Activated T-cell treated with anti-CD3 and anti-CD28 coated beads, Interleukin-2, amount 50 U/mL, for 72 hours (primary cell): ENCODE measurements around the gene ATXN1. TPM values are rescaled to one million over a fixed set of nuclear protein-coding genes. Genes with fewer than 3 reads are reported as not detected.
A peak's percentile ranks its signal among the peaks of the same experiment; 100 is the strongest.
"Not testable (repeated sequence)": the region's sequence is repeated elsewhere in the genome, so short reads cannot be mapped to it uniquely, and the experiment has no call there.

Experiments
- ATAC-seq, 2 donors: fragments of 150-1000 bp; cut with Tn5 transposase; replicated peaks in 1 of 2; 2 replicates each; pipeline ENCODE4 v1.10.0; 2021; ENCODE audit warnings: moderate library complexity in 2 of 2, mild to moderate bottlenecking in 1 of 2
- DNase-seq, 2 donors: peaks; one replicate each; pipeline ENCODE4 v3.0.0; 2021 to 2022; ENCODE audit warnings: mixed read lengths in 1 of 2
- H3K27ac Mint-ChIP-seq: one replicate; pipeline ENCODE4 v1.8.0; 2022; ENCODE audit warnings: mild to moderate bottlenecking, moderate library complexity, mixed read lengths
- H3K27me3 Mint-ChIP-seq: one replicate; pipeline ENCODE4 v1.8.0; 2022; ENCODE audit warnings: low read depth, mixed read lengths
- H3K36me3 Mint-ChIP-seq, 2 donors: one replicate each; pipeline ENCODE4 v1.8.0; 2022; ENCODE audit warnings: mixed read lengths in 2 of 2, mild to moderate bottlenecking in 1 of 2; ENCODE audit not compliant: insufficient read depth in 2 of 2
- H3K4me1 Mint-ChIP-seq: one replicate; pipeline ENCODE4 v1.8.0; 2022; ENCODE audit warnings: low read depth, mixed read lengths
- H3K4me3 Mint-ChIP-seq, 2 donors: one replicate each; pipeline ENCODE4 v1.8.0; 2022; ENCODE audit warnings: mild to moderate bottlenecking in 2 of 2, mixed read lengths in 2 of 2, moderate library complexity in 2 of 2
- H3K9me3 Mint-ChIP-seq, 2 donors: one replicate each; pipeline ENCODE4 v1.8.0; 2022; ENCODE audit warnings: mixed read lengths in 2 of 2
- total RNA-seq, 2 donors: library from RNA; stranded (reverse); gene quantifications; one replicate each; pipeline ENCODE4 v1.2.3, GENCODE V29; 2022

ATXN1 gene
- total RNA-seq, 2 donors from 2014 or later, result 46.5 to 65.1 TPM

DNA sequence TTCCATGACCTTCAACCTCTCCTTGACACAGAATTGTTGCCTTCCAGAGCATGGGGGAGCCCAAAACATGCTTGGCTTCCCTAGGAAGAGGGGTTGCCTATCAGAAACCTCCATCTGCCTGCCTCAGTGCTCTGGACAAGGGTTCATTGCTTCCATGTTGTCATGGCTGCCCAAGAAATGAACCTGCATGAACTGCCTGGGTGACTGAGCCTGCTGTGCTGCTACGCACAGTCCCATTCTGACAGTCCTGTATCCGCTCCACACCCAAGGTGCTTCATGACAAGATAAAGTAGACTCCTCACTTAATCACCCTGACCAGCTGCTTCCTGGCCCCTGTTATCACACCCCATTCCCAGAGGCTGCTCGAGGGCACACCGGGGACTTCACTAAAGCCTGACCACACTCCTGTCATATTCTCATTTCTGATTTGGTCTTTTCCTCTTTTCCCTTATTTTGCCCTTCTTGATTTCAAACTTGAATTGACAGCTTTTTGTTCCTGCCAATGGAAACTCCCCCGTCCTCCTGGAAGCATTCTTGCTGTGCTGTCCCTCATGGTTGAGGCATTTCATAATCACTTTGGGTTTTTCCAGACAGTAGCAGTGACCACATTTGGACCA, 491.0 kb downstream of the ATXN1 start:
- H3K4me3 Mint-ChIP-seq, result no peak overlapping the region
- no peak overlapping the region for H3K27ac Mint-ChIP-seq
- H3K4me1 Mint-ChIP-seq, result no peaks in the 10 kb centered on the region
- H3K9me3 Mint-ChIP-seq, result no peaks in the 10 kb centered on the region
- H3K27me3 Mint-ChIP-seq, result no peaks in the 10 kb centered on the region
- no peak for DNase-seq
- H3K36me3 Mint-ChIP-seq, result no peaks in the 10 kb centered on the region
- ATAC-seq, result no peak

DNA sequence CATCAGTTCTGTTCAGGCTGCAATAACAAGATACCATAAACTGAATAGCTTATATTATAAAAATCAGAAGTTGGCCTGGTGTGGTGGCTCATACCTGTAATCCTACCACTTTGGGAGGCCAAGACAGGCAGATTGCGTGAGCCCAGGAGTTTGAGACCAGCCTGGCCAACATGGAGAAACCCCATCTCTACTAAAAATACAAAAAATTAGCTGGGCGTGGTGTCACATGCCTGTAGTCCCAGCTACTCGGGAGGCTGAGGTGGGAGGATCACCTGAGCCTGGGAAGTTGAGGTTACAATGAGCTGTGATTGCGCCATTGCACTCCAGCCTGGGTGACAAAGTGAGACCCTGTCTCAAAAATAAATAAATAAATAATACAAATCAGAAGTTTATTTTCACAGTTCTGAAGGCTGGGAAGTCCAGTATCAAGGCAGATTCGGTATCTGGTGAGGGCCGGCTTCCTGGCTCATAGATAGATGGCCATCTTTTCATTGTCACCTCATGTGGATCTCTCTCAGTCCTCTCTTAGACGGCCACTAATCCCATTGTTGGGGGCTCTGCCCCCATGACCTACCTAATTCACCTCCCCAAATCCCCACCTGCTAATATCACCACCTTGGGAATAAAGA, 491.7 kb downstream of the ATXN1 start:
- not testable (repeated sequence) for H3K36me3 Mint-ChIP-seq, H3K4me3 Mint-ChIP-seq, DNase-seq, H3K27ac Mint-ChIP-seq, H3K27me3 Mint-ChIP-seq, ATAC-seq, H3K4me1 Mint-ChIP-seq, H3K9me3 Mint-ChIP-seq

GRCh38 chr6:16267428-16268263, 493.6 kb downstream of the ATXN1 start:
- Mint-ChIP-seq H3K9me3 (no peaks in the 10 kb centered on the region), H3K27me3 (no peaks in the 10 kb centered on the region), H3K4me3 (no peak overlapping the region), H3K36me3 (no peaks in the 10 kb centered on the region), H3K4me1 (no peaks in the 10 kb centered on the region), H3K27ac (no peak overlapping the region)
- ATAC-seq (no peak), DNase-seq (no peak)

DNA sequence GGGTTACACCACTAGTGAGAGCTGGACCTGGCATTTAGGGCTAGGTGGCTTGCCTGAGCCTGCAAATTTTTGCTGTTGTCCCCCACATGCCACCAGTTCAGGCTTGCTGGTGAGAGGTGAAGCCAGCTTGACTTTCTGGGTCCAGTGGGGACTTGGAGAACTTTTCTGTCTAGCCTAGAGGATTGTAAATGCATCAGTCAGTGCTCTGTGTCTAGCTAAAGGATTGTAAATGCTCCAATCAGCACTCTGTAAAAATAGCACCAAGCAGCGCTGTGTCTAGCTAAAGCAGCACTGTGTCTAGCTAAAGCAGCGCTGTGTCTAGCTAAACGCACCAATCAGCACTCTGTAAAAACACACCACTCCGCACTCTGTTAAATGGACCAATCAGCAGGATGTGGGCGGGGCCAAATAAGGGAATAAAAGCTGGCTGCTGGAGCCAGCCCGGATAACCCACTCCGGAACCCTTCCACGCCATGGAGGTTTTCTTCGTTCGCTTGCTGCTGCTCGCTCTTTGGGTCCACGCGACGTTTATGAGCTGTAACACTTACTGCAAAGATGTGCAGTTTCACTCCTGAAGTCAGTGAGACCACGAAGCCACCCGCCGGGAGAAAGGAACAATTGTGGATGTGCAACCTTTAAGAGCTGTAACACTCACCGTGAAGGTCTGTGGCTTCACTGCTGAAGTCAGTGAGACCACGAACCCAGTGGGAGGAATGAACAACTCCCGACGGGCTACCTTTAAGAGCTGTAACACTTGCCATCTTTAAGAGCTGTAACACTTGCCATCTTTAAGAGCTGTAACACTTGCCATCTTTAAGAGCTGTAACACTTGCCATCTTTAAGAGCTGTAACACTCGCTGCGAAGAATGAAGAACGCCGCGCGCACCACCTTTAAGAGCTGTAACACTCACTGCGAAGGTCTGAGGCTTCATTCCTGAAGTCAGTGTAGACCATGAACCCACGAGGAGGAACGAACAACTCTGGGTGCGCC, 495.6 kb downstream of the ATXN1 start:
- Mint-ChIP-seq H3K36me3 (no peaks in the 10 kb centered on the region), H3K4me3 (no peak overlapping the region), H3K9me3 (no peaks in the 10 kb centered on the region)

GRCh38 chr6:16264785-16265184, 496.5 kb downstream of the ATXN1 start:
- no peaks in the 10 kb centered on the region for H3K36me3 Mint-ChIP-seq
- no peak overlapping the region for H3K27ac Mint-ChIP-seq
- no peaks in the 10 kb centered on the region for H3K4me1 Mint-ChIP-seq
- H3K9me3 Mint-ChIP-seq, result no peaks in the 10 kb centered on the region
- no peak overlapping the region for H3K4me3 Mint-ChIP-seq
- no peak for DNase-seq
- H3K27me3 Mint-ChIP-seq, result no peaks in the 10 kb centered on the region
- no peak for ATAC-seq

More for the DNA sequence above, 495.6 kb downstream of the ATXN1 start:
- ATAC-seq (no peak), DNase-seq (no peak)
- Mint-ChIP-seq H3K27ac (no peak overlapping the region), H3K4me1 (no peaks in the 10 kb centered on the region), H3K27me3 (no peaks in the 10 kb centered on the region)

DNA sequence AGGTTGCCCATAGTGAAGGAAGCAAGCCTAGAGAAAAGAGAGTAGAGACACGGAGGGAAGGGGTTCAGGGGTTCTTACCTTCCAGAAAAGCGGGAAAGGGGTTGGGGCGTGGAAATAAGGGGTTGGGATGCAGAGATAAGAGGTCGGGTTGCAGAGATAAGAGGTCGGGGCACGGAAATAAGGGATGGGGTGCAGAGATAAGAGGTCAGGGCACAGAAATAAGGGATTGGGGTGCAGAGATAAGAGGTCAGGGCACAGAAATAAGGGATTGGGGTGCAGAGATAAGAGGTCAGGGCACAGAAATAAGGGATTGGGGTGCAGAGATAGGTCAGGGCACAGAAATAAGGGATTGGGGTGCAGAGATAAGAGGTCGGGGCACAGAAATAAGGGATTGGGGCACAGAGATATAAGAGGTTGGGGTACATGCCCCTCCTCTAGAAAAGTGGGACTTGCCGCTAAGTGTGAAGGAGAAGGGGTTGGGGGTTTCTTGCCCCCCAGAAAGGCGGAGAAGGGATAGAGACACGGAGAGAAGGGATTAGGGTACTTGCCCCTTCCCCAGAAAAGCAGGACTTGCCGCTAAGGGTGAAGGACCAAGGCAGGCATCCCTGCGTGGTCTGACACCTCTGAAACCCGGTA, 497.7 kb downstream of the ATXN1 start:
- DNase-seq, H3K4me1 Mint-ChIP-seq, ATAC-seq, H3K36me3 Mint-ChIP-seq, H3K27ac Mint-ChIP-seq, H3K27me3 Mint-ChIP-seq, H3K4me3 Mint-ChIP-seq, H3K9me3 Mint-ChIP-seq: not testable (repeated sequence)

DNA sequence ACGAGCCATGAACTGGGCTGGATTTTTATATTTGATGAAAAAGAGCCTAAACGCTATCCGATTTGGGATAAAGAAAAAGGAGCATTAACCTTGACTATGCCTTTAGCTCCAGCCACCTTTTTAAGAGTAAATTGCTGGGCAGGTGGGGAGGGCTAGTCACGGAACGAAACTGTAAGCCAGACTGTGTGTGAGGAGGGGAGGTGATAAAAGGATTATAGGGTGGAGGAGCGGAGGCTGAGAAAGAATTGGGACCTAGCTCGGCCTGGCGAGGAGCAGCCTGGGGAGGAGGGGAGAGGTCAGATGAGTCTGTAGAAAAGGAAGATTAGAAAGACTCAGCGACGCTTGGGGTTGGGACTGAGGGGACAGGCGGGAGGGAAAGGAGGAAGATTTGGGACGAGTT, 498.5 kb downstream of the ATXN1 start:
- H3K27me3 Mint-ChIP-seq, result not testable (repeated sequence)

DNA sequence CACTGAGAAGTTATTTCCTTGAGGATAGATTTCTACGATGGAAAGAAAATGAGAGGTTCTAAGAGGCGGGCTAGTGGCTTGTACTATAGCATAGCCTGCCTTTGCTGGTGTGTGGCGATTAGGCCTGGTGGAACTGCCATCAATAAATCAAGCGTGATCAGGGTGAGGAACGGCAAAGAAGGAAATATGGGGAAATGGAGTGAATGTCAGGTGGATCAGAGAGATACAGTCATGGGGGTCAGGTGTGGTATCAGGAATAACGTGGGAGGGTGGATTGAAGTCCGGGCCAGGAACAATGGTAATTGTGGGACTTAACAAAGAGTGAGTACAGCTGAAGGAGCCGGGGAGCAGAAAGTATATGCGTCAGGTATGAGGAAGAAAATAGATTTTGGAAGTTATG, 500.7 kb downstream of the ATXN1 start:
- H3K36me3 Mint-ChIP-seq, H3K9me3 Mint-ChIP-seq, H3K4me1 Mint-ChIP-seq, H3K4me3 Mint-ChIP-seq, ATAC-seq, H3K27ac Mint-ChIP-seq, DNase-seq, H3K27me3 Mint-ChIP-seq: not testable (repeated sequence)

More for the DNA sequence above, 498.5 kb downstream of the ATXN1 start:
- not testable (repeated sequence) for H3K9me3 Mint-ChIP-seq, H3K27ac Mint-ChIP-seq, DNase-seq, ATAC-seq, H3K4me1 Mint-ChIP-seq, H3K36me3 Mint-ChIP-seq, H3K4me3 Mint-ChIP-seq

DNA sequence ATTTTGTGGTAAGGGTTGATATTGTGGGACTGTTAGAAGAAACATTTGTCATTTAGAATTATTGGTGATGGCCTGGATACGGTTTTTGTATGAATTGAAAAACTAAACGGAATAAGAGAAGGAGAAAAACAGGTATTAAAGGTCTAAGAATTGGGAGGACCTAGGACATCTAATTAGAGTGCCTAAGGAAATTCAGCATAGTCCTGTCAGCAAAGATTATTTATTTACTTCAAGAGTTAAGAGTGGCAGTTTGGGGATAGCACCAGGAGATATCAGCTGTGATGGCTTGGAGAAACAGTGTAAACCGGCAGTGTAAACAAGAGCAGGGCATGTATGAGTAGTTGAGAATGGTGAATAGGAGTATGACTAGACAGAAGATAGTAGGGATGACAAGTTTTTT, 501.7 kb downstream of the ATXN1 start:
- not testable (repeated sequence) for H3K4me3 Mint-ChIP-seq, DNase-seq, H3K27ac Mint-ChIP-seq, H3K9me3 Mint-ChIP-seq, ATAC-seq, H3K36me3 Mint-ChIP-seq, H3K27me3 Mint-ChIP-seq, H3K4me1 Mint-ChIP-seq

GRCh38 chr6:16258709-16259075, 502.6 kb downstream of the ATXN1 start:
- ATAC-seq (no peak), DNase-seq (no peak)
- Mint-ChIP-seq H3K27me3 (no peaks in the 10 kb centered on the region), H3K4me3 (no peak overlapping the region), H3K27ac (no peak overlapping the region), H3K36me3 (no peaks in the 10 kb centered on the region), H3K9me3 (no peaks in the 10 kb centered on the region), H3K4me1 (peaks cover 10% of the 10 kb centered on the region)

DNA sequence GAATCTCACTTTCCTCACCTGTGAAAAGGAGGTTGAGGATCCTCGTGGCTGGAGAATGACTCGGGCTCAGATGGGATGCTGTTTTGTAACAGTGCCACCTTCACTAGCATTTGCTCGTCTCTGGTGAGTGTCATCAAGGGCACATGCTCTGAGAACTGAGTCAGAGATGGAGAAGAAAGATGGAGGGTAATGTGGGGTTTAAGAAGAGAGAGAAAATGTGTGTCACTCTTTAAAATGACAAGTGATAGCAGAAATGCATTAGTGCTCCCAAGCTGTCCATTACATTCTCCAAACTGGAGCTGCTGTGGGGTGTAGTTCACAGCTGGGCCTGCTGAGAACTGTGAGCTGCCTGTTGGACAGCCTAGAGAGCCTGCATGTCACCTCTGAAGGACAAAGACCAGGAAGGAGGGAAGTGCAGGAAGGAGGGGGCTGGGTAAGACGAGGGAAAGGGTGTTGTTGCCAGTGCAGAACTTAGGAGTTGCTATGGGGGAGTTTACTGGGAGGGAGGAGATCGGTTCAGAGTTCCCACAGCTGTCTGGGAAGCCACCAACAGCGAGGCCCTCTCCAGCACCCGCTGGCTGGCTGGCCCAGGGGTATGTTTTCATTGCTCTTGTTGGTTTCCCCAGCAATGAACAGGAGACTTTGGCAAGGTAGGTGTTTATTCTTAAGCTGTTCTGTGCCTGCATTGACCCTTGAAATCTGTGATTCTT, 503.1 kb downstream of the ATXN1 start:
- DNase-seq (no peak), ATAC-seq (peak; percentile 55)
- Mint-ChIP-seq H3K27me3 (no peaks in the 10 kb centered on the region), H3K36me3 (no peaks in the 10 kb centered on the region), H3K4me1 (peaks cover 10% of the 10 kb centered on the region), H3K4me3 (no peak overlapping the region), H3K9me3 (no peaks in the 10 kb centered on the region), H3K27ac (no peak overlapping the region)

DNA sequence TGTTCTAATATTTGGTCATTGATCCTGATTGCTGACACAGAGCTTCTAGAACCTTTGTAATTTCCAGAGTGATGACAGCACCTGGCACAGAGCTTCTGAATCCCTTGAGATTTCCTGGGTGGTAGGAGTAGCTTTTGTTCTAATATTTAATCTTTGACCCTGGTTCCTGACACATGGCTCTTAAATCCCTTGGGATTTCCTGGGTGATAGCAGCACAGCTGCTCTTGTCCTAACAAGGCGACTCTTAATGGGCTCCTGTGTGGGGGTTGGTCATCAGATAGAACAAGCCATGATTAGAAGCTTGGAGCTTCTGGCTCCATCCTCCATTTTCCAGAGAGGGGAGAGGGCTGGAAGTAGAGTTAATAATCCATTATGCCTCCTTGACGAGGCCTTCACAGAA, 504.5 kb downstream of the ATXN1 start:
- DNase-seq (no peak), ATAC-seq (no peak)
- H3K9me3 Mint-ChIP-seq, result no peaks in the 10 kb centered on the region
- no peaks in the 10 kb centered on the region for H3K36me3 Mint-ChIP-seq
- no peak overlapping the region for H3K27ac Mint-ChIP-seq
- no peaks in the 10 kb centered on the region for H3K27me3 Mint-ChIP-seq
- no peak overlapping the region for H3K4me3 Mint-ChIP-seq
- H3K4me1 Mint-ChIP-seq, result peaks cover 10% of the 10 kb centered on the region
